Hematopoietic multipotent progenitor cell treated with erythropoietin and hydrocortisone succinate and interleukin-3 and kit ligand, for 15 days (in vitro differentiated cells): ENCODE data around the gene EPPIN.
"Not testable (repeated sequence)": the region's sequence is repeated elsewhere in the genome, so short reads cannot be mapped to it uniquely, and the experiment has no call there.

Experiments
- DNase-seq: peaks from one replicate; pipeline ENCODE4 v3.0.0-alpha.2; 2015; ENCODE audit warnings: low spot score

Gene EPPIN

DNA sequence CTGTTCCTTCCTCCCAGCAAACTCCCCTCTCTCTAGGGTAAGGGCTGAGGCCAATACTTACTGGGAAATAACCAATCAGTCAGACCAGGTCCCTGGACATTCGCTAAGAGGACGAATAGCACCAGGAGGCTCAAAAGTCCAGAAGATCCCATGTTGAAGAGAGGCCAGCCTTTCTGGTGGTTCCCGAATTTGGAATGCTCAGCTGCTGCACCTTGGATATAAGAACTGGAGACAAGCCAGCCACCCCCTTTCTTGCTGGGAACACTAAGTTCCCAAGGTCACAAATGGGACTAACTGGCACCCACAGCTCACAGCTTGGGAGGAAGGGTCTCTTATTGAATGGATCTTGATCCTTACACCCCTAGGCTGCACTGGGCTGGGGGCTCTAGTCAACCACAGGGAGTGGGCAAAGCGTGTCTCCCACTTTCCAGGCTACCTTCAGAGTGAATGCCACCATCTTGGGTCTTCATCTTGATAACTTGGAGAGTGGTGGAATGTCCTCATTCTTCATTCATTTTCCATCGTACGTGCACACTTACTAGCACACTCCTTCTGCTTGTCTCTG is at the start of gene EPPIN:
Gene EPPIN (minus strand): TSS at position 196 of the 565 bp plus-strand sequence. CDS start 44 bp downstream, at position 152.
- no peak for DNase-seq

DNA sequence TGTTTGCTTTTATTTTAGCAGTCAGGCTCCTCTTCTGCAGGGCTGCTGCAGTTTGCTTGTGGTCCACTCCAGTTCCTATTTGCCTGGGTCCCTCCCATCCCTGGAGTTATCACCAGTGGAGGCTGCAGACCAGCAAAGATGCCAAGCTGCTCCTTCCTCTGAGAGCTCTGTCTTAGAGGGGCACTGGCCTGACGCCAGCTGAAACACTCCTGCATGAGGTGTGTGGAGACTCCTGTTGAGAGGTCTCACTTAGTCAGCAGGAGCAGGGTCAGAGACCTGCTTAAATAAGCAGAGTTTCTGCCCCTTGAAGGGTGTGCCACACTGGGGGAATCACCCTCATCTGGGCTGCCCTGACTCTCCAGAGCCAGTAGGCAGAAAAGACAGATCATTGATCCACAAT is 48.0 kb upstream of the EPPIN start:
- no peak for DNase-seq

DNA sequence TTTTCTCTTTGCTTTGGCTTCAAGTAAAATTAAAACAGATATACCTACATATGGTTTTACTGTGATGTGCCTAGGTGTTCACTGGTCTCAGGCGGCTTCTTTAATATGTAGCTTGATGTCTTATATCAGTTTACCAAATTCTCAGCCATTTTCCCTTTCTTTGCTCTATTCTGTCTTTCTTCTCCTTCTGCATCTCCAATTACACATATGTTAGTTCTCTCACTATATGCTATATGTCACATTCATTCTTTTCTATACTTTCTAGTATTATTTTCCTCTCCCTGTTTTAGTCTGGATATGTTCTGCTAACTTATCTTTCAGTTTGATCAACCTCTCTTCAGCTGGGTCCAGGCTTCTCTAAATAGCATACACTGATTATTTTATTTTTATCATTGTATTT is 46.3 kb upstream of the EPPIN start:
- no peak for DNase-seq

DNA sequence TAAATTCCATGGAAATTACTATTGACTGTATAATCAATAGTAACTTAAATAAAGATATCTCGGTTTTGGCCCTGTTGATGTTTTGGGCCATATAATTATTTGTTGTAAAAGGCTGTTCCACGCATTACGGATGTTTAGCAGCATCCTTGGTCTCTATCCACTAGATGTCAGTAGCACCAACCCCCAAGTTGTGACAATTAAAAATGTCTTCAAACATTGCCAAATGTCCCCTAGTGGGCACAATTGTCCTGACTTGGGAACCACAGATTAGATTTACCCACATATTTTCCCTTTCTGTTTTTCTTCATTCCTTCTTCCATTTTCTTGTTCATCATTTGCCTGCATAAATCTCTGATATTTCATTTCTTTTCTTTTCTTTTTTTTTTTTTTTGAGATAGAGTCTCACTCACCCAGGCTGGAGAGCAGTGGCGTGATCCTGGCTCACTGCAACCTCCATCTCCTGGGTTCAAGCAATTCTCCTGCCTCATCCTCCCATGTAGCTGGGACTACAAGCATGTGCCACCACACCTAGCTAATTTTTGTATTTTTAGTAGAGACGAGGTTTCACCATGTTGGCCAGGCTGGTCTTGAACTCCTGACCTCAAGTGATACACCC is 45.5 kb upstream of the EPPIN start:
- DNase-seq, result peak; percentile 16

DNA sequence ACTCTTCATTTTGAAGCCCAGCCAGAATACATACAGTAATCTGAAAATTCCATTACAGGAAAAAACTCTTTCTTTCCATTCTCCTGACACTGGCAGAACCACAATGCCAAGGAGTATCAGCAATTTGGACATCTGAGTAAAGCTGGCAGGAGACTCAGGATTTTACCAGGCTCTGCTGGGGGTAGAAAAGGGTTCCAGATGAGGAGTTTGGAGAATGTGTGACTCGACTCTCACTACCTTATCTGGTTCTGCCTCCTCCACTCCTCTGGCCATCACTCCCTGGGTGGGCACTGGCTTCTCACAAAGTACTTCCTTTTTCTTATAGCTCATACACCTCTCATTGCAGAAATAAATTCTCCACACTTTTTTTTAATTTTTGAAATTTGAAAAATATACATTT is 42.5 kb upstream of the EPPIN start:
- no peak for DNase-seq

DNA sequence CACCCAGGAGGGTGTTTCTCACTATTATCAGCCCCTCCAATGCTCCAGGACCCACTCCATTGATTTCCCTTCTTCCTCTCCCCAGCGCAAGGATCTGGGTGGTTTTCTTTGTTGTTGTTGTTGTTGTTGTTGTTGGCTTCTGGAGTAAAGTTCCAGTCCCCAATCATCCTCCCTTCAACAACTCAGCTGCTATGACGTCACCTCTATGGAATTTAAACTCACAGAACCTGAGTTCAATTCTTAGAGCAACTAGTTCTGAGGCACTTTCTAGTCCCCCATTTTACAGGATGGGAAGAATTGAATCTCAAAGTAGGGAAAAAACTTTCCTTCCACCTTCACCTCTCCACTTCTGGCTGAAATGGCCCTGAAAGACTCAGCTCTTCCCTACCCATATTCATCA is 41.6 kb upstream of the EPPIN start:
- no peak for DNase-seq

DNA sequence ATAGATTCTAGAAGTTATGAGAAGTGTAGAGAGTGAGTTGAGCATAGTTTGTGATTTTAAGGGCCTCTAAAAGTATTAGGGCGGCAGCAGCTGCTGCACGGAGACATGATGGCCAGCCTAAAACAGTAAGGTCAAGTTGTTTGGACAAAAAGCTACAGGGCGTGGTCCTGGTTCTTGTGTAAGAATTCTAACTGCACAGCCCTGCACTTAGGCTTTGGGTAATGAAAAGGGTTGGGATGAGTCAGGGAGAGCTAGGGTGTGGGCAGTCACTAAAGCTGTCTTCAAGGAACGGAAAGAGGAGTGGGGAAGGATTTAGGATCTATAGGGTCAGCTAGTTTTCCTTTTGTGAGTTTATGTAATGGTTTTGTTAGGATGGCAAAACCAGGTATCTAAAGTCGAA is 38.8 kb upstream of the EPPIN start:
- DNase-seq, result not testable (repeated sequence)

DNA sequence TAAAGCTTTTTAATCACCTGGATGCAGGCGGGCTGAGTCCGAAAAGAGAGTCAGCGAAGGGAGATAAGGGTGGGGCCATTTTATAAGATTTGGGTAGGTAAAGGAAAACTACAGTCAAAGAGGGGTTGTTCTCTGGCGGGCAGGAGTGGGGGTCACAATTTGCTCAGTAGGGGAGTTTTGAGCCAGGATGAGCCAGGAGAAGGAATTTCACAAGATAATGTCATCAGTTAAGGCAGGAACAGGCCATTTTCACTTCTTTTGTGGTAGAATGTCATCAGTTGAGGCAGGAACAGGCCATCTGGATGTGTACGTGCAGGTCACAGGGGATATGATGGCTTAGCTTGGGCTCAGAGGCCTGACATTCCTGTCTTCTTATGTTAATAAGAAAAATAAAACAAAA is 37.1 kb upstream of the EPPIN start:
- DNase-seq, result not testable (repeated sequence)

DNA sequence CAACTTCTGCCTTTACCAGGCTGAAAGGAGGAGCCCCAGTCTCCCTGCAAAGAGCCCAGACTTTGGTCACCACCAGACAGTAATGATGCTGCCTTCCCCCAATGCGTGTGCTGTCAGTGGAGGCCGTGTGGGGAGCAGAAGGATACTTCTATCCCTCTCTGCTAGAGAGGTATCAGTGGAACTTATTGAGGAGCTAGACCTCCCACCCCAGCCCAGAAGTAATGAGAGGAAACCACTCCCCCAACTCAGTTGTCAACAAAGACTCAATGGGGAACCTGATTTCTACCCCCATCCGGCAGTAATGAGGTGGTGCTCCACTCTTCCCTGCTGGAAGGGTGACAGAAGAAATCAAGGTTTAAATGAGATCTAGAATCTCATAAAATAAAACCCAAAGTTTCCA is 36.3 kb upstream of the EPPIN start:
- no peak for DNase-seq

DNA sequence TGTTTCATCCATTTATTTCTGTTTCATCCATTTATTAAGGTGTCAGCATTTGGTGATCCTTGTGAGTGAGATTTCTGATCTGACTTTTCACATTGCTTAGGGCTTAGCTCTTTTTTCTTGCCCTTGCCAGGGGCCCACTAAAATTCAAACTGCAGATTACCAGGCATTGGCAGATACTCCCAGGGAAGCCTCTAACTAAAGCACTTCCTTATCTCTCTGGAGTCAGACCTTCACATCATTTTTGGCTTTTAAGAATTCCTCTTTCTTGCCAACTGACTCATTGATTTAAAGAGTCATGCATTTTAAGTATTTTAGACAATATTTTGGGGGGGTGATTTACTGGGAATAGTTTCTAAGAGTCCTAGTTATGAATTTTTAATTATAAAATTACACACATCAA is 34.5 kb upstream of the EPPIN start:
- no peak for DNase-seq

DNA sequence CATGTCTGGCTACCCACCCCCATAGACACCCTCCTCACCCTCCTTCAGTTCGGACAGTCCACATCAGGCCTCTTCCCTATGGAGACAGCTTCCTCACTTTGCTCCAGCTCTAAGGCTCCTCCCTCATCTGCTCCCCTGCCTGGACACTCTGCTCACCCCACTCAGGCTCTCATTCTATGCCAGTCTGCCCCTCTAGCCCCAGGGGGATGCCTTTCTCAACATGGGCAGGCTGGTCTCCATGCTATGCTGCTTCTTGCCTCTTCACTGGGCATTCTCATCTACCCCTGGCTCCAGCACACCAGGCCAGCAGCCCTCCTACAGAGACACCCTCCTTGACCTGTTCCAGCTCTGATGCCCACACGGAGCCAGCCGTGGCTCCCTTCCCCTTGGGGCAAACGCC is 32.0 kb upstream of the EPPIN start, which contains the start of gene WFDC8:
Gene WFDC8 (minus strand): TSS at position 101 of the 400 bp plus-strand sequence. CDS start 37 bp downstream, at position 64.
- no peak for DNase-seq

DNA sequence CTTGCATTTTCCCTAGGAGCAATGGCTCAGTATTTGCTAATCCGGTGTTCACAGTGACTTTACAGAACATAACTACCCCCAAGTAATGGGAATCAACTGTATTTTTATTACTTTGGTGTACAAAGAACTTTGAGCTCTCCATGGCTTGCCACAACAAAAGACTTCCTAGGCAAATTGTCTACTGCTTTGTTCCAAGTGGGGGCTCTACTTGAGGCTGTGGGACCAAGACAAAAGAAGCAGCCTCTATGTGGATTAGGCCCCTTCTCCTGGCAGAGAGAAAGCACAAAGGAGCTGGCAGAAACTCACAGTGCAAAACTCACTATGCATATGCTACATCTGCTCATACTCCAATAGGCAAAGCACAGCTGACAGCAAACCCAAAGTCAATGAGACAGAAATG is 31.0 kb upstream of the EPPIN start:
- no peak for DNase-seq

DNA sequence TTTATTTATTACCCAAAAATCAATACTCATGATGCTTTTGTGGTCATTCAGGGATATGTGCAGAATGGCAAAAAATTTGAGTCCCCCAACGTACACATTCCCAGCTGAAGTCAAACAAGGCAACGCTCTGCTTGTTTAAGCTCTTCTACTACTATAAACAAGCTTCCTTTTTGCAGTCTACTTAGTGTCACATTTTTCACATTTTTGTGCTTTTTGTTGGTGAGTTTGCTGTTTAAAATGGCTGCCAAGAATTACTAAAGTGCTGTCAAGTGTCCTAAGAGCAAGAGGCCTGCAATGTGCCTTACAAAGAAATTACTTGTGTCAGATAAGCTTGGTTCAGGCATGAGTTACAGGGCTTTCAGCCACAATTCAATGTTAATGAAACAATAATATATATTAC is 29.8 kb upstream of the EPPIN start:
- DNase-seq, result no peak

DNA sequence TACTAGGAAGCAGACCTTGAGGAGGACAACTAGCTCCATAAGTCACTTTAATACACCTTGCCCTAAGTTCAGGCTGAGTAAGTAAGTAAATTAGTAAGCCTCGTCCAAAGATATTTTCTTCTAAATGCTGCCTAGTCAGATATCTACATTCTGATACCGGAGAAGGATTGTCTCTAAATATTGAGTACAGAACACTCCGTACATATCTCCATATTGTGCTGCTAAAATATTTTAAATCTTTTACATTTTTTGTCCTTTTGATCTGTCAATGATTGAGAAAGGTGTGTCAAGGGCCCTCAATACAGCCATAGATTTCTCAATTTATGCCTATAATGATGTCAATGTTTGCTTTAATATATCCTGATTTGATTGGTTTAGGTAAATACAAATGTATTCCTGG is 28.7 kb upstream of the EPPIN start:
- DNase-seq, result no peak

DNA sequence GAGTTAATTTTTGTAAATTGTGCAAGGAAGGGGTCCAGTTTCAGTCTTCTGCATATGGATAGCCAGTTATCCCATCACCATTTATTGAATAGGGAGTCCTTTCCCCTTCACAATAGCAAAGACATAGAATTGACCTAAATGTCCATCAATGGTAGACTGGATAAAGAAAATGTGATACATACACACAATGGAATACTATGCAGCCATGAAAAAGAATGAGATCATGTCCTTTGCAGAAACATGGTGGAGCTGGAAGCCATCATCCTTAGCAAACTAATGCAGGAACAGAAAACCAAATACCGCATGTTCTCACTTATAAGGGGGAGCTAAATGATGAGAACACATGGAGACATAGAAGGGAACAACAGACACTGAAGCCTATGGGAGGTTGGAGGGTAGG is 22.4 kb upstream of the EPPIN start:
- DNase-seq, result not testable (repeated sequence)

DNA sequence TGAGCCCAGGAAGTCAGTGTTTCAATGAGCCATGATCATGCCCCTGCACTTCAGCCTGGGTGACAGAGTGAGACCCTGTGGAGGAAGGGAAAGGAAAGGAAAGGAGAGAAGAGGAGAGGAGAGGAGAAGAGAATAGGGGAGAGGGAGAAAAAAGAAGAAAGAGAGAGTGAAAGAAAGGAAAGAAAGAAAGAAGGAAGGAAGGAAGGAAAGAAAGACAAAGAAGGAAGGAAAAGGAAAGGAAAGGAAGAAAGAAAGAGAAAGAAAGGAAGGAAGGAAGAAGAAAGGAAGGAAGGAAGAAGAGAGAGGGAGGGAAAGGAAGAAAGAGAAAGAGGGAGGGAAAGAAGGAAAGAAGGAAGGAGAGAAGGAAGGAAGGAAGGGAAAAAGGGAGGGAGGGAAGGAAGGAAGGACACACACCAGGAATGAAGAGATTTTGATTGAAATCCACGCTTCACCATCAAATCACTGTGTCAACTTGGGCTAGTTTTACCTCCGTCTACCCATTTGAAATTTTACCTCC is 17.6 kb upstream of the EPPIN start:
- DNase-seq, result no peak

DNA sequence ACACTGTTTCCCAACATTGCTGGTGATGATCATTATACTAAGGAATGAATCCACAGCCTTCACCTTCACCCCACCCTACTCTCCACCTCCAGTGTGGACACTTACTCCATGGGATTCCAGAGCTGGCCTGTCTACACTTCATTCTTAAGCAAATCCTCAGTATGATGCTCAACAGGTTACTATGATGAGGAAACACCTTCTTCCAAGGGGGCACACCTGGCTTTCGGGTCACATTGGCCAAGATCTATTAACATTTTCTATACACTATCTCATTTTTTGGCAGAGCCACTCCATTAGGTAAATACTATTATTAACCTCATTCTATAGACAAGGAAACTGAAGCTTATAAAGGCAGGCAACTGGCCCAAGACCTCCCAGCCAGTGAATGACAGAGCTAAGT is 8.0 kb upstream of the EPPIN start:
- no peak for DNase-seq

DNA sequence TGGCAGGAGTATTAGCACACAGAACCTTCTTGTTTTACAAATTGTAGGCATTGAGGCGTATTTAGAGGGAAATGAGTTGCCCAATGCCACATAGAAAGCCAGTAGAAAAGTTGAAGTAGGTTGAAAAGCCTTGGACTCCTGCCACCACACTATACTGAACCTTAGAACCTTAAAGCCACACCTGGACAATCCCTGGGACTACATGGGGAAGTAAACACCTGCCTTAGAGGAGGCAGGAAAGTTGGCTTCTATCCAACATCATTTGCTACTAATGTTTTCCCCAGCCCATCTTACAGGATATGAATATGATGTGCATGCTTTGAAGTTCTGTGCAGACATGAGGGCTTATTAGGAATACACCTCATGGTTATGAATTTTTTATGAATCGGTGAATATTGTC is 5.3 kb upstream of the EPPIN start:
- DNase-seq, result no peak

DNA sequence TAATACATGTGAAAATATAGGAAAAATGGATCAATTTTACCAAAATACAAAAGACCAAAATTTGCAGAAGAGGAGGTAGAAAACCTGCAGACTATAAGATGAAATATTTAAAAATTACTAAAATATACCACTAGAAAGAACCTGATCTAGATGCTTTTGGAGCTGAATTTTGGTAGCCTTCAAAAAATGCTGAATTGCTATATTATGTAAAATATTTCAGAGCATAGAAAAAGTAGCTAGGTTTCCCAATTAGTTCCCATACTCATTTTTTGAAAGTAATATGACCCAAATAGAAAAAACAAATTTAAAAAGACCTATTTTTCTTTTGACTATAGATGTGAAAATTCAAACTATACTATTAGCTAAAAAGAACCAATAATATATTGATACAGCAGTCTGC is 3.6 kb upstream of the EPPIN start:
- DNase-seq, result no peak

DNA sequence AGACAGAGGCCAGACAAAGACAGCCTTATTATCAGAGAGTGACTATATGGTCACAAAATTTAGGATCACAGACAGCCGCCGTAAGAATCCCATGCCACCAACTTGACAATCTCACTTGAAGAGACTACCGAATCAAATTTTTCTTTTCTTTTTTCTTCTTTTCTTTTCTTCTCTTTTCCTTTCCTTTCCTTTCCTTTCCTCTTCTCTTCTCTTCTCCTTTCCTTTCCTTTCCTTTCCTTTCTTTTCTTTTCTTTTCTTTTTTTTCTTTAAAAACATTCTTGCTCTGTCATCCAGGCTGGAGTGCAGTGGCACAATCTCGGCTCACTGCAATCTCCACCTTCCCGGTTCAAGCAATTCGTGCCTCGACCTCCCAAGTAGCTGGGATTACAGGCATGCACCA is 1.2 kb upstream of the EPPIN start:
- no peak for DNase-seq

DNA sequence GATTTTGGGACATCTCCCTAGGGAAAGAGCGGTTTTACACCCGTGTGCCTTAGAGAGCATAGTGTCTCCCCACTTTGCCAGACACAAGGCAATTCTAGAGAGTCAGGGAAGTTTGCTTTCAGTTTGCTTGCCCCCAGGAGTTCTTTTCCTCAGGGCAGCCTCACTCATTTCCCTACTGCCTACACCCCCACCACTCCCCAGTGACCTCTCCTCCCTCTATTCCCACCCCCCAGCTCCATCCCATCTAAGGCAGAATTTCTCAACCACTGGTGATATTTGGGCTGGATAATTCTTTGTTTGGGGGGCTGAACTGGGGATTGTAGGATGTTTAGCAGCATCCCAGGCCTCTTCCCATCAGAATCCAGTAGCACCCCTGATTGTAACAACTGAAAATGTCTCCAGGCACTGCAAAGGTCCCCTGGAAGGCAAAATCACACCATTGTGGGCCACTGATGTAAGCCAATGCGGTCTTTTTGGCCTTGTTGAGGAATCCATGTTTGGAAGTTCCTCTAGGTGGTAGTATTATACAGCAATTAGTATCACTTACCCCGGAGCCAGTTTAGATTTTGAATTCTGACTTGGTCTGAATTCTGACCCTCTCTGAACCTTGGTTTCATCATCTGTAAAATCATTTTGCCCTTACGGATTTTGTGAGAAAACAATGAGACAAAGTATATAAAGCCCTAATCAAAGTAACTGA is 1.3 kb downstream of the EPPIN start:
- DNase-seq, result no peak

DNA sequence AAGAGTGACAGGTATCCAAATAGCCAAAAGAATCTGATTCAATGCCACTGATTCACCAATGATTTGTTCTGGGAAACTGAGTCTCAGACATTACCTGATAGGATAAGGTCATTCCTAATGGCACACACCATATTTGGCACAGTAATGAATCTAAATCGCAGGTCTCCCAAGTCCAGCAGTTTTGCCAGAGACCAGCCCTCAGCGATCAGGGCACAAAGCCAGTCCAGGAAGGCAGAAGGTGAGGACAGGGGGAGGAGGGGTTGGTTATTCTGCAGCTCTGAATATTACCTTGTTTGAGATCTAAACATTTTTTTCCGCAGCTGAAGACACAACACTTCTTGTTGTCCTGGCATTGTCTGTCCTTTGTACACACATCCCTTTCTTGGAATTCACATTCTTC is 1.9 kb downstream of the EPPIN start:
- no peak for DNase-seq

DNA sequence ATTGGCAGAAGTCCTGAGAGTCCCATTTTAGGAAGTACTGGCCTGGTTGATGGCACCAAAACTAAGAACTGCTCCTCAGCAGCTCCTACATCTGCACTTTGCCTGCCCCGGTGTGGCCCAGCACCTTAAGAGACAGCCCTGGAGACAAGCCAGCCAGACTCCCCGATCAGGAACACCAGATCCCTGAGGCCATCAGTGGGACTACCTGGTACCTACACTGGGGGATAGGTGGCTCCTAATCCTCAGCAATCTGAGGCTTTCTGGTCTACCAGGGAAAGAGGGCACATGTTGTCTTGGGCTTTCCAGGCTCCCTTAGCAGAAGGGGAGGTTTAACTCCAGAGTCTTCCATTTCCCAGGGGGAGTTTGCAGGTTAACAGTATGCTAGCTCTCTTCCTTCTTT is 7.8 kb downstream of the EPPIN start, which contains the start of gene WFDC6:
Gene WFDC6 (minus strand): TSS at position 101 of the 400 bp plus-strand sequence. CDS start 75 bp downstream, at position 26.
- DNase-seq, result no peak
